ENCODE measurements around the gene FAU. TPM values are rescaled to one million over a fixed set of nuclear protein-coding genes. Genes with fewer than 3 reads are reported as not detected.

Gene FAU
- total and polyA plus RNA-seq, 9 of the 15 experiments (the other 6 are each of a cell fraction or from before 2014, with no cell fraction given): 433 to 1,827 (median 942) TPM

DNA sequence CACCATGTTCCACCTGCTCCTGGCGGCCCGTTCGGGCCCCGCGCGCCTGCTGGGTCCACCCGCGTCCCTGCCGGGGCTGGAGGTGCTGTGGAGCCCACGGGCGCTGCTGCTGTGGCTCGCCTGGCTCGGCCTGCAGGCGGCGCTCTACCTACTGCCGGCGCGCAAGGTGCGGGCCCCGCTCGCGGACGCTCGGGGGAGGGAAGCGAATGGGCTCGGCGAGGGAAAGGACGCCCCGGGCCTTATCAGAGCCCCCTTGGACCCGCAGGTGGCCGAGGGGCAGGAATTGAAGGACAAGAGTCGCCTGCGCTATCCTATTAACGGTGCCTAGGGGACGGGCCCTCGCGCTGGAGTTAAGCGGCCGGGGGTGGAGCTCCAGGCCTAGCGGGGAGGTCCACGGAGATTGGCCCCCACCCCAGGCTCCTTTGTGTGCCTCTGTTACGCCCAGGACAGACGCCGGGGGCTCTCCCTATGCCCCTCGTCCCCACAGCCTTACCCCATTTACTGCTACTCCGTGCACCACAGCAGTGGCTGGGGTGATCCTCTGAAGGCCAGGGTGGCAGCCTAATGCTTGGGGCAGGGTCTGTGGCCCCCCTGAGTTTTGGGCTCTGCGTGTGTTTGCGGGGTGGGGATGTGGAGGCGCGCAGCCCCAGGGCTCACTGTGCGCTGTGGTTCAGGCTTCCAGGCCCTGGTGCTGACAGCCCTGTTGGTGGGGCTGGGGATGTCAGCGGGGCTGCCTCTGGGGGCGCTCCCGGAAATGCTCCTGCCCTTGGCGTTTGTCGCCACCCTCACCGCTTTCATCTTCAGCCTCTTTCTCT, 9.2 kb downstream of the FAU start (continued):
- TF ChIP-seq, protein P1, sequence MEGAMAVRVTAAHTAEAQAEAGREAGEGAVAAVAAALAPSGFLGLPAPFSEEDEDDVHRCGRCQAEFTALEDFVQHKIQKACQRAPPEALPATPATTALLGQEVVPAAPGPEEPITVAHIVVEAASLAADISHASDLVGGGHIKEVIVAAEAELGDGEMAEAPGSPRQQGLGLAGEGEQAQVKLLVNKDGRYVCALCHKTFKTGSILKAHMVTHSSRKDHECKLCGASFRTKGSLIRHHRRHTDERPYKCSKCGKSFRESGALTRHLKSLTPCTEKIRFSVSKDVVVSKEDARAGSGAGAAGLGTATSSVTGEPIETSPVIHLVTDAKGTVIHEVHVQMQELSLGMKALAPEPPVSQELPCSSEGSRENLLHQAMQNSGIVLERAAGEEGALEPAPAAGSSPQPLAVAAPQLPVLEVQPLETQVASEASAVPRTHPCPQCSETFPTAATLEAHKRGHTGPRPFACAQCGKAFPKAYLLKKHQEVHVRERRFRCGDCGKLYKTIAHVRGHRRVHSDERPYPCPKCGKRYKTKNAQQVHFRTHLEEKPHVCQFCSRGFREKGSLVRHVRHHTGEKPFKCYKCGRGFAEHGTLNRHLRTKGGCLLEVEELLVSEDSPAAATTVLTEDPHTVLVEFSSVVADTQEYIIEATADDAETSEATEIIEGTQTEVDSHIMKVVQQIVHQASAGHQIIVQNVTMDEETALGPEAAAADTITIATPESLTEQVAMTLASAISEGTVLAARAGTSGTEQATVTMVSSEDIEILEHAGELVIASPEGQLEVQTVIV (CRISPR knock-in tag; IDR thresholded peaks at IDR 0.05; ENCODE audit: borderline replicate concordance): no peak
- TF ChIP-seq HIVEP1 (CRISPR knock-in tag; IDR thresholded peaks at IDR 0.05): no peak
- TF ChIP-seq SIN3A (IDR thresholded peaks at IDR 0.05; ENCODE audit: borderline replicate concordance in 2 of 2, control insufficient read depth in 1 of 2, low read depth in 2 of 2, low read length in 2 of 2): peak in 1 of 2 experiments; percentile 52; a peak in 1 of 4 replicates
- no peak for TF ChIP-seq NFXL1 (CRISPR knock-in tag; IDR thresholded peaks at IDR 0.05)
- peak; percentile 46; the same call in 1 of the 2 replicates for TF ChIP-seq ATF7 (IDR thresholded peaks at IDR 0.05)
- peak; percentile 27; the same call in 1 of the 2 replicates for TF ChIP-seq GABPA (tag; conservative IDR thresholded peaks at IDR 0.05; ENCODE audit: low read depth)
- no peak for TF ChIP-seq NBN (IDR thresholded peaks at IDR 0.05; ENCODE audit: low read depth)
- peak; percentile 33 for TF ChIP-seq POLR2B (IDR thresholded peaks at IDR 0.05; ENCODE audit: low read depth, partially characterized antibody)
- no peak for TF ChIP-seq TRIM24 (IDR thresholded peaks at IDR 0.05)
- 0 out of 2 replicates have a peak, but pooled peaks have one; percentile 20 for TF ChIP-seq PRMT5 (CRISPR knock-in tag; IDR thresholded peaks at IDR 0.05)
- no peak for TF ChIP-seq NR2C2 (CRISPR knock-in tag; IDR thresholded peaks at IDR 0.05)
- TF ChIP-seq NR2C2 (tag; IDR thresholded peaks at IDR 0.05): 0 out of 2 replicates have a peak, but pooled peaks have one; percentile 15
- TF ChIP-seq ZNF316 (IDR thresholded peaks at IDR 0.05): no peak
- TF ChIP-seq, protein P2, sequence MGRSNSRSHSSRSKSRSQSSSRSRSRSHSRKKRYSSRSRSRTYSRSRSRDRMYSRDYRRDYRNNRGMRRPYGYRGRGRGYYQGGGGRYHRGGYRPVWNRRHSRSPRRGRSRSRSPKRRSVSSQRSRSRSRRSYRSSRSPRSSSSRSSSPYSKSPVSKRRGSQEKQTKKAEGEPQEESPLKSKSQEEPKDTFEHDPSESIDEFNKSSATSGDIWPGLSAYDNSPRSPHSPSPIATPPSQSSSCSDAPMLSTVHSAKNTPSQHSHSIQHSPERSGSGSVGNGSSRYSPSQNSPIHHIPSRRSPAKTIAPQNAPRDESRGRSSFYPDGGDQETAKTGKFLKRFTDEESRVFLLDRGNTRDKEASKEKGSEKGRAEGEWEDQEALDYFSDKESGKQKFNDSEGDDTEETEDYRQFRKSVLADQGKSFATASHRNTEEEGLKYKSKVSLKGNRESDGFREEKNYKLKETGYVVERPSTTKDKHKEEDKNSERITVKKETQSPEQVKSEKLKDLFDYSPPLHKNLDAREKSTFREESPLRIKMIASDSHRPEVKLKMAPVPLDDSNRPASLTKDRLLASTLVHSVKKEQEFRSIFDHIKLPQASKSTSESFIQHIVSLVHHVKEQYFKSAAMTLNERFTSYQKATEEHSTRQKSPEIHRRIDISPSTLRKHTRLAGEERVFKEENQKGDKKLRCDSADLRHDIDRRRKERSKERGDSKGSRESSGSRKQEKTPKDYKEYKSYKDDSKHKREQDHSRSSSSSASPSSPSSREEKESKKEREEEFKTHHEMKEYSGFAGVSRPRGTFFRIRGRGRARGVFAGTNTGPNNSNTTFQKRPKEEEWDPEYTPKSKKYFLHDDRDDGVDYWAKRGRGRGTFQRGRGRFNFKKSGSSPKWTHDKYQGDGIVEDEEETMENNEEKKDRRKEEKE (IDR thresholded peaks at IDR 0.05; ENCODE audit: borderline replicate concordance in 1 of 2, control insufficient read depth in 1 of 2, low read depth in 2 of 2, low read length in 1 of 2): 0 out of 4 replicates have a peak, but pooled peaks of 1 of the 2 experiments have one; percentile 24
- TF ChIP-seq JUNB (CRISPR knock-in tag; conservative IDR thresholded peaks at IDR 0.05): no peak
- TF ChIP-seq, protein P3, sequence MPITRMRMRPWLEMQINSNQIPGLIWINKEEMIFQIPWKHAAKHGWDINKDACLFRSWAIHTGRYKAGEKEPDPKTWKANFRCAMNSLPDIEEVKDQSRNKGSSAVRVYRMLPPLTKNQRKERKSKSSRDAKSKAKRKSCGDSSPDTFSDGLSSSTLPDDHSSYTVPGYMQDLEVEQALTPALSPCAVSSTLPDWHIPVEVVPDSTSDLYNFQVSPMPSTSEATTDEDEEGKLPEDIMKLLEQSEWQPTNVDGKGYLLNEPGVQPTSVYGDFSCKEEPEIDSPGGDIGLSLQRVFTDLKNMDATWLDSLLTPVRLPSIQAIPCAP (CRISPR knock-in tag; IDR thresholded peaks at IDR 0.05; ENCODE audit: borderline replicate concordance): peak; percentile 55; the same call in 1 of the 2 replicates
- 0 out of 2 replicates have a peak, but pooled peaks have one; percentile 78 for TF ChIP-seq ILF3 (IDR thresholded peaks at IDR 0.05; ENCODE audit: borderline replicate concordance)
- no peak for TF ChIP-seq FOS (IDR thresholded peaks at IDR 0.05; ENCODE audit: extremely low read depth, insufficient read length)
- no peak; the same call in 1 of the 2 replicates for TF ChIP-seq POLR2AphosphoS2 (IDR thresholded peaks at IDR 0.05; ENCODE audit: low read length)
- no peak for TF ChIP-seq CBFA2T3 (IDR thresholded peaks at IDR 0.05)
- TF ChIP-seq ZNF324 (CRISPR knock-in tag; IDR thresholded peaks at IDR 0.05): no peak
